Esophagus squamous epithelium (tissue), 5 donors: Measurements from ENCODE around the gene ADAM23. TPM values are rescaled to one million over a fixed set of nuclear protein-coding genes. Genes with fewer than 3 reads are reported as not detected.

Experiments
- DNase-seq: peaks from one replicate; lab custom pipeline; 2025; lab: John Stamatoyannopoulos, UW
- H3K27ac ChIP-seq, 4 donors: fragments of 200-600 bp; sonication (generic); one replicate each; pipeline ENCODE4 v1.5.1; 2016 to 2019; ENCODE audit warnings: mild to moderate bottlenecking in 1 of 4
- H3K27me3 ChIP-seq, 4 donors: fragments of 200-600 bp; sonication (generic); 1 replicate in 3 of 4; 2 replicates in 1 of 4; pipeline versions ENCODE4 v1.5.1 to v1.6.0; 2017 to 2021; ENCODE audit warnings: antibody characterized with exemption in 1 of 4
- H3K36me3 ChIP-seq, 3 donors: fragments of 200-600 bp; sonication (generic); one replicate each; pipeline ENCODE4 v1.5.1; 2016 to 2019
- H3K4me1 ChIP-seq, 3 donors: fragments of 200-600 bp; sonication (generic); one replicate each; pipeline ENCODE4 v1.5.1; 2017 to 2019
- H3K4me3 ChIP-seq, 4 donors: fragments of 200-600 bp; sonication (generic); 1 replicate in 3 of 4; 2 replicates in 1 of 4; pipeline ENCODE4 v1.5.1; 2016 to 2019; ENCODE audit warnings: mild to moderate bottlenecking in 2 of 4, moderate library complexity in 1 of 4
- H3K9me3 ChIP-seq, 3 donors: fragments of 200-600 bp; sonication (generic); one replicate each; pipeline ENCODE4 v1.5.1; 2016 to 2019
- CTCF ChIP-seq, 6 experiments: fragments of 450-650 bp in 4 of 6; fragments of 200-600 bp in 2 of 6; sonication (generic) in 2 of 6; IDR thresholded peaks; one replicate each; pipeline ENCODE4 v1.5.1; 2016 to 2019; ENCODE audit warnings: antibody characterized with exemption in 6 of 6, mild to moderate bottlenecking in 4 of 6, moderate library complexity in 4 of 6
- POLR2A ChIP-seq, 4 donors: fragments of 450-650 bp; IDR thresholded peaks; one replicate each; pipeline ENCODE4 v1.6.1; 2017; ENCODE audit warnings: antibody characterized with exemption in 4 of 4, mild to moderate bottlenecking in 4 of 4, moderate library complexity in 3 of 4
- WGBS, 2 donors: methylation state at CpG; one replicate each; pipeline ENCODE4 v1.1.5; 2018; 5-methylcytosine and 5-hydroxymethylcytosine counted together
- intact Hi-C: fragments of 100-400 bp; cut with DNase I; formaldehyde crosslinking; loops from one replicate; pipeline ENCODE4 v1.15.0; 2022
- total RNA-seq, 4 donors: library from RNA; depleted of rRNA; stranded (reverse); fragments of >200 nt; gene quantifications; one replicate each; pipeline ENCODE4 v1.1.0, GENCODE V29; 2016
- donor health status: DM: yes; HTN: yes; CAD: no.

ADAM23 gene
- total RNA-seq, 4 donors from 2014 or later, result 0.95 to 10.1 (median 6.6) TPM

GRCh38 chr2:206488053-206488452 lies 44.7 kb downstream of the ADAM23 start:
- TF ChIP-seq POLR2A (IDR thresholded peaks at IDR 0.05), result no peak
- TF ChIP-seq CTCF (IDR thresholded peaks at IDR 0.05), result no peak
- Histone ChIP-seq H3K4me3 (no peak overlapping the region), H3K27me3 (no peaks in the 10 kb centered on the region), H3K27ac (no peak overlapping the region), H3K9me3 (no peaks in the 10 kb centered on the region), H3K36me3 (no peaks in the 10 kb centered on the region), H3K4me1 (no peaks in the 10 kb centered on the region)
- DNase-seq, result no peak
- intact Hi-C loops, result no loop called here
- 82 to 87% methylated on average over 7 of the region's 7 CpGs for WGBS, 2 donors

GRCh38 chr2:206488623-206489022 lies 45.3 kb downstream of the ADAM23 start:
- intact Hi-C loops, result no loop called here

GRCh38 chr2:206494061-206494460 lies 50.7 kb downstream of the ADAM23 start:
- no peaks in the 10 kb centered on the region for H3K36me3 ChIP-seq
- no peaks in the 10 kb centered on the region for H3K4me1 ChIP-seq
- no peak for DNase-seq
- 84 to 90% methylated on average over 1 of the region's 1 CpG for WGBS, 2 donors
- no peak for TF ChIP-seq POLR2A (IDR thresholded peaks at IDR 0.05)
- TF ChIP-seq CTCF (IDR thresholded peaks at IDR 0.05), result no peak
- intact Hi-C loops, result no loop called here
- H3K9me3 ChIP-seq, result no peaks in the 10 kb centered on the region
- no peak overlapping the region for H3K27ac ChIP-seq
- H3K27me3 ChIP-seq, result no peaks in the 10 kb centered on the region
- no peak overlapping the region for H3K4me3 ChIP-seq

More at GRCh38 chr2:206488623-206489022, 45.3 kb downstream of the ADAM23 start:
- no peak for DNase-seq
- no CpG with 5 or more reads among the region's 1 CpG for WGBS, 2 donors
- H3K27ac ChIP-seq, result no peak overlapping the region
- H3K27me3 ChIP-seq, result no peaks in the 10 kb centered on the region
- no peaks in the 10 kb centered on the region for H3K4me1 ChIP-seq
- H3K36me3 ChIP-seq, result no peaks in the 10 kb centered on the region
- no peak overlapping the region for H3K4me3 ChIP-seq
- TF ChIP-seq CTCF (IDR thresholded peaks at IDR 0.05), result no peak
- TF ChIP-seq POLR2A (IDR thresholded peaks at IDR 0.05), result no peak
- H3K9me3 ChIP-seq, result no peaks in the 10 kb centered on the region

GRCh38 chr2:206502729-206503128 lies 59.4 kb downstream of the ADAM23 start:
- WGBS, 2 donors, result 81 to 83% methylated on average over 4 of the region's 4 CpGs
- TF ChIP-seq CTCF (IDR thresholded peaks at IDR 0.05) (no peak), POLR2A (IDR thresholded peaks at IDR 0.05) (no peak)
- Histone ChIP-seq H3K4me3 (no peak overlapping the region), H3K36me3 (no peaks in the 10 kb centered on the region), H3K4me1 (no peaks in the 10 kb centered on the region), H3K27me3 (no peaks in the 10 kb centered on the region), H3K27ac (no peak overlapping the region), H3K9me3 (no peaks in the 10 kb centered on the region)
- DNase-seq, result no peak
- intact Hi-C loops, result no loop called here

GRCh38 chr2:206511283-206511682 lies 68.0 kb downstream of the ADAM23 start:
- Histone ChIP-seq H3K4me3 (no peak overlapping the region), H3K27ac (no peak overlapping the region), H3K27me3 (no peaks in the 10 kb centered on the region), H3K4me1 (no peaks in the 10 kb centered on the region), H3K9me3 (no peaks in the 10 kb centered on the region), H3K36me3 (no peaks in the 10 kb centered on the region)
- TF ChIP-seq POLR2A (IDR thresholded peaks at IDR 0.05) (no peak), CTCF (IDR thresholded peaks at IDR 0.05) (no peak)
- WGBS, 2 donors, result 38 to 79% methylated on average over 2 of the region's 2 CpGs
- intact Hi-C loops, result no loop called here
- DNase-seq, result no peak
